HG03575 (cell line): ENCODE data around the gene RNF213.

Experiments
- ATAC-seq: cut with Tn5 transposase; IDR thresholded peaks from one replicate; pipeline ENCODE4 v1.9.1; 2021; ENCODE audit not compliant: unreplicated experiment, insufficient number of reproducible peaks, low FRiP score; ENCODE audit errors: extremely low read depth

Gene RNF213

GRCh38 chr17:80414508-80414802 lies 153.8 kb downstream of the RNF213 start:
- ATAC-seq = no peak

GRCh38 chr17:80414803-80415625 lies 154.4 kb downstream of the RNF213 start, which contains the start of gene ENDOV:
Gene ENDOV, plus strand, starts transcription at chr17:80415167. Its CDS starts 28 bp downstream, at chr17:80415195.
- no peak for ATAC-seq

DNA sequence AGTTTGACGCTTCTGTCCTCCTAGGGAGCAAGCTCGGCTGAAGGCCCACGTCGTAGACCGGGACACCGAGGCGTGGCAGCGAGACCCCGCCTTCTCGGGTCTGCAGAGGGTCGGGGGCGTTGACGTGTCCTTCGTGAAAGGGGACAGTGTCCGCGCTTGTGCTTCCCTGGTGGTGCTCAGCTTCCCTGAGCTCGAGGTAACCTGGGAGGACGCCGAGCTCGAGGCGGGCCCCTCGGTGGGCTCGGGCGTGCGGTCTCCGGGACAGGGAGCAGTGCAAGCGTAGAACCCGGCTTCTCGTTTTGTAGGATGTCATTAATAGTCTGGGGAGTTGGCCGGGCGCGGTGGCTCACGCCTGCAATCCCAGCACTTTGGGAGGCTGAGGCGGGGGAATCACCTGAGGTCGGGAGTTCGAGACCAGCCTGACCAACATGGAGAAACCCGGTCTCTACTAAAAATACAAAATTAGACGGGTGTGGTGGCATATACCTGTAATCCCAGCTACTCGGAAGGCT lies 155.0 kb downstream of the RNF213 start:
- ATAC-seq = no peak

DNA sequence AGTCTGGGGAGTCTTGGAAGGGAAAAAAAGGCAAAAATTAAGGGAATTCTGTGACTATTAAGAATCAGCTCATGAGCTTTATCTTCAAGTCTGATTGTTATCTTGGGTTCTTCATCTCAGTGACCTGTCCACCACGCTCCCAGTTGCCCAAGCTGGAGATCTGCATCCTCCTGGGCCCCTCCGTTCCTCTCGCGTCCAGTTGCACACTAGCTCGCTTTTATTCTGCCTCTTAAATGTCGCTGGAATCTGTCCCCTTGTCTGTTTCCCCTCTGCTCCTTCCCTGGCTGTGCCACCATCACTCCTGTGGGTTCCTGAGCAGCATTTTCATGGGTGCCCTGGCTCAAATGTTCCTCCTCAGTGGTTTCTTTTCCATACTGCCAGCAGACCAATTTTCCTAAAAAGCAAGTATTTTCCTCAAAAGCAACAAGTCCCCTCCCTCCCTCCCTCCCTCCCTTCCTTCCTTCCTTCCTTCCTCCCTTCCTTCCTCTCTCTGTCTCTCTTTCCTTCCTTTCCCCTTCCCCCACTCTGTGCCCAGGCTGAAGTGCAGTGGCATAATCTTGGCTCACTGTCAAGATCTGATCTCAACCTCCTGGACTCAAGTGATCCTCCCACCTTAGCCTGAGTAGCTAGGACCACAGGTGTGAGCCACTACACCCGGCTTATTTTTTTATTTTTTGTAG lies 155.7 kb downstream of the RNF213 start:
- no peak for ATAC-seq

GRCh38 chr17:80416940-80417293 lies 156.3 kb downstream of the RNF213 start:
- ATAC-seq = no peak

DNA sequence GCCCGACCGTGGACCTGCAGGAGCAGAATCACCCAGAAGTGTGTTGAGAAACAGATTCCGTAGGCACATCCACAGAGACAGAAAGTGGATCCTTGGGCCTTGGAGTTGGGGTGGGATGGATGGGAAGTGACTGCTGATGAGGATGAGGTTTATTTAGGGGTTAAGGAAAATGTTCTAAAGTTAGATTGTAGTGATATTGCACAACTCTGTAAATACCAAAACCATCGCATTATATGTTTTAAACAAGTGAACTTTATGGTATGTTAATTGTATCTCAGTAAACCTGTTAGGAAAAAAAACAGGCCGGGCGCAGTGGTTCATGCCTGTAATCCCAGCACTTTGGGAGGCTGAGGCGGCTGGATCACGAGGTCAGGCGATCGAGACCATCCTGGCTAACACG lies 157.9 kb downstream of the RNF213 start:
- ATAC-seq = no peak

- ATAC-seq = no peak
Measured at GRCh38 chr17:80419255-80419654, 158.6 kb downstream of the RNF213 start.

- ATAC-seq = no peak
Measured at GRCh38 chr17:80421381-80422090, 160.9 kb downstream of the RNF213 start.

GRCh38 chr17:80422276-80422675 lies 161.6 kb downstream of the RNF213 start:
- no peak for ATAC-seq

DNA sequence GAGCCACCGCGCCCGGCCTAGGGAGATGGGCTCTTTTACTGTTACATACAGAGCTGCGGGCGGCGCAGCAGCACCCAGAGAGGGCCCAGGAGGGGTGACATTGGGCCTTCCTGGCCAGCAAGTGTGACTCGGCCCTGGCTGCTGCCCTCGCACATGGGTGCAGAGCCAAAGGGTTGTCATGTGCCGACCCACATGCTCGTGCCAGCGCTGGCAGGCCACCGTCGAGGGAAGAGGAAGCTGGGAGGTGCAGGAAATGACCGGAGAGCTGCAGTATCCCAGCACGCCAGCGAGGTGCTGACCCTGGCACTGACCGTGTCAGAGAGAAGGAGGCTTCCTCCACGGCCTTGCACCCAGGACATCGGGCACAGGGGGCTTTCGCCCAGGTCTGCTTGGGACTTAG lies 162.3 kb downstream of the RNF213 start:
- no peak for ATAC-seq

DNA sequence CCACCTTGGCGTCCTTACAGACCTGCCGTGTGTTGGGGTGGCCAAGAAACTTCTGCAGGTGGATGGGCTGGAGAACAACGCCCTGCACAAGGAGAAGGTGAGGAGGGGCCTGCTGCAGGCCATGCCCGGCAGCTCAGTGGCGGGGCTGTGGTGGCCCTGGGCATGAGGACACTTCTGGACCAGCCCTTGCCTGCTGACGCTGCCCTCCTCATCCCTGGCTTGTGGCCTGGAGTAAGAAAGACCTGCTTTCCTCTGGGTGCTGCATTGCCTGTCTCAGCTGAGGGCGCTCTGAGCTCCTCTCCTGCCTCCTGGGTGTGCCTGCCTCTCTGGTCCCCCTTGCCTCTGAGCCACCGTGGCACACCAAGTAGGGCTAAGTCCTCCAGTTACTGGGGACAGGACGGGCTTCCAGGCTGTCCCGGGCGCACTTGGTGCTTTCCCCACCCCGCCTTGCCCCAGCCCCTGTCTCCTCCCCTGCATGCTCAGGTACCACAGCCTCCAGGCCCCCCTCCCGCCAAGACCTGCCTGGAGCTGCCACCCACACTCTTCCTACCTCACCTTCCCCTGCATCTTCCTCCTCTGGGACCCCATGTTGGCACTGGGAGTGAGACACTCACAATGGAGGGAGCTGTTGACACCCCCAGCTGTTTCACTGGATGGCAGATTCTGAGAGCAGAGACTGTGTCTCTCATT lies 163.0 kb downstream of the RNF213 start:
- no peak for ATAC-seq

GRCh38 chr17:80424261-80424660 lies 163.6 kb downstream of the RNF213 start:
- ATAC-seq = no peak

- ATAC-seq = no peak
Measured at GRCh38 chr17:80424878-80425765, 164.5 kb downstream of the RNF213 start.

- ATAC-seq = no peak
Measured at GRCh38 chr17:80425835-80426426, 165.3 kb downstream of the RNF213 start.

DNA sequence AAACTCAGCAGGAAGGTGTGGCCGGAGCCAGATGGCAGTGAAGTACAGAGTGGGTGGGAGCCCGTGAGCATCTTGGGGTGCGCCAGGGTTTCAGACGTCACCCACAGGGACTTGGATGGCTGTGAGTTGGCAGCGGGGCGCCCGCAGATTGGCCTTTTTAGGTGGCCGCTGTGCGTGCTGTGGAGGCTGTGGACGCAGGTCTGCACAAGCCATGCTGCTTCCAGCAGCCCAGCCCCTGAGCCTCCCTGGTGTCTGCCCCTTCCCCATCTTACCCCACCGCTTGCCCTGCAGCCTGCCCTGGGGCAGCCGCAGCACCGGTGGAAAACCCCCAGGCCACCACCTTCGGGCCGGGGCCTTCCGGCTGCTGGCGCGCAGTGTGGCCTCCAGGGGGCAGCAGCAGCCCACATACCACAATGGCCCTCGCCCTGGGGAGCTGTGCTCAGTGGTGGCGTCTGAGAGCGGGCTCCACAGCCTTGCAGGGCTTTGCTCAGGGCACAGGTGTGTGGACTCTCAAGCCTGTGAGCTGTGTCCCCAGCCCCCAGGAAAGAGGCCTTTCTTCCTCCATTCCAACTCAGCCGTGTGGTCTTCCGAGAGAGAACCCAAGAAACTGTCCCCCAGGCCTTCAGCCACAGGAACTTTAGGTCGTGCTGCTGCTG lies 166.1 kb downstream of the RNF213 start:
- ATAC-seq = no peak

DNA sequence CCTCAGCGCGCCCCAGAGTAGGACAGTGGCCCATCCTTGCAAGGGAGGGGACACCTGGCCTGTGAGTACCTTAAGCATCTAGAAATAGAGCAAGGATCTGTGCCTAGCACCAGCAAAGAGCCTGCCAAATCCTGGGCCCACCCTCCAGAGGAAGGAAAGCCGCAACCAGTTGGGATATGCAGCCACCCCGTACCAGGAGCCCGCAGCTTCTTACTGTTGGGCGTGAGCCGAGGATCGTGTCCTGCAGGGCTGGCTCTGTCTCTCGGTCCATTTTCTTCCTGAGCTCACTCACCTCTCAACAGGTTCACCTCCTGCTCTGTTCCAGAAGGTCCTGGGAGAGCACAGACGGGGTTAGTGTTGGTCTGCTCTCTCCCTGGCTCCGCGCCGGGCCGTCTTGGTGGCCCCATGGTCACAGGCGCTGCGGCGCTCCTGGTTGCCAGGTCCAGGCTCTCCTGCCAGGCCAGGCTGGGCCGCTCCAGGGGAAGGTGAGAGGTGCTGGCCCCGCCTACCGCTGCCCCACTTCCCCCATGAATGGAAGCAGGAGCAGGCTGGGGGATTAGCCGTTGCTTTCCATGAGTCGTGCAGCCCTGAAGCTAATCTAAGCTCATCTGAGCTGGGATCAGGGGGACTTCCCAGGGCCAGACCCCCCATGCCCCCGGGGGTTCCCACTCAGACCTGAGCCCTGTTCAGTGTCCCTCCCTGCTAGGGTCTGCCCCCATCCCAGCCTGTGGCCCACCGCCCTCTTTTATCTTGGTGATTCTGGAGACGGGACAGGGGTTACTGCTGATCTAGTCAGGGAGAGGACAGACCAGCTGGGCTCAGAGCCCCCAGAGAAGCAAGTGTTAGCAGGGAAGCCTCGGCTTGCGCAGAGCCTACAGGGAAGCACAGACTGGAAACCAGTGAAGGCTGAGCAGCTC lies 167.0 kb downstream of the RNF213 start:
- no peak for ATAC-seq

- ATAC-seq = no peak
Measured at GRCh38 chr17:80428363-80428762, 167.7 kb downstream of the RNF213 start.
